Esophagus squamous epithelium (tissue), 5 donors: Measurements from ENCODE around the gene ZBTB33. TPM values are rescaled to one million over a fixed set of nuclear protein-coding genes. Genes with fewer than 3 reads are reported as not detected.

ENCODE experiments used
- DNase-seq: peaks from one replicate; lab custom pipeline; 2025; lab: John Stamatoyannopoulos, UW
- H3K27ac ChIP-seq, 4 donors: fragments of 200-600 bp; sonication (generic); one replicate each; pipeline ENCODE4 v1.5.1; 2016 to 2019; ENCODE audit warnings: mild to moderate bottlenecking in 1 of 4
- H3K27me3 ChIP-seq, 4 donors: fragments of 200-600 bp; sonication (generic); 1 replicate in 3 of 4; 2 replicates in 1 of 4; pipeline versions ENCODE4 v1.5.1 to v1.6.0; 2017 to 2021; ENCODE audit warnings: antibody characterized with exemption in 1 of 4
- H3K36me3 ChIP-seq, 3 donors: fragments of 200-600 bp; sonication (generic); one replicate each; pipeline ENCODE4 v1.5.1; 2016 to 2019
- H3K4me1 ChIP-seq, 3 donors: fragments of 200-600 bp; sonication (generic); one replicate each; pipeline ENCODE4 v1.5.1; 2017 to 2019
- H3K4me3 ChIP-seq, 4 donors: fragments of 200-600 bp; sonication (generic); 1 replicate in 3 of 4; 2 replicates in 1 of 4; pipeline ENCODE4 v1.5.1; 2016 to 2019; ENCODE audit warnings: mild to moderate bottlenecking in 2 of 4, moderate library complexity in 1 of 4
- H3K9me3 ChIP-seq, 3 donors: fragments of 200-600 bp; sonication (generic); one replicate each; pipeline ENCODE4 v1.5.1; 2016 to 2019
- CTCF ChIP-seq, 6 experiments: fragments of 450-650 bp in 4 of 6; fragments of 200-600 bp in 2 of 6; sonication (generic) in 2 of 6; IDR thresholded peaks; one replicate each; pipeline ENCODE4 v1.5.1; 2016 to 2019; ENCODE audit warnings: antibody characterized with exemption in 6 of 6, mild to moderate bottlenecking in 4 of 6, moderate library complexity in 4 of 6
- POLR2A ChIP-seq, 4 donors: fragments of 450-650 bp; IDR thresholded peaks; one replicate each; pipeline ENCODE4 v1.6.1; 2017; ENCODE audit warnings: antibody characterized with exemption in 4 of 4, mild to moderate bottlenecking in 4 of 4, moderate library complexity in 3 of 4
- WGBS, 2 donors: methylation state at CpG; one replicate each; pipeline ENCODE4 v1.1.5; 2018; 5-methylcytosine and 5-hydroxymethylcytosine counted together
- intact Hi-C: fragments of 100-400 bp; cut with DNase I; formaldehyde crosslinking; loops from one replicate; pipeline ENCODE4 v1.15.0; 2022
- total RNA-seq, 4 donors: library from RNA; depleted of rRNA; stranded (reverse); fragments of >200 nt; gene quantifications; one replicate each; pipeline ENCODE4 v1.1.0, GENCODE V29; 2016
- donor health status: DM: yes; HTN: yes; CAD: no.

The ZBTB33 gene
- total RNA-seq, 4 donors from 2014 or later = 10.8 to 19.5 (median 15.6) TPM

DNA sequence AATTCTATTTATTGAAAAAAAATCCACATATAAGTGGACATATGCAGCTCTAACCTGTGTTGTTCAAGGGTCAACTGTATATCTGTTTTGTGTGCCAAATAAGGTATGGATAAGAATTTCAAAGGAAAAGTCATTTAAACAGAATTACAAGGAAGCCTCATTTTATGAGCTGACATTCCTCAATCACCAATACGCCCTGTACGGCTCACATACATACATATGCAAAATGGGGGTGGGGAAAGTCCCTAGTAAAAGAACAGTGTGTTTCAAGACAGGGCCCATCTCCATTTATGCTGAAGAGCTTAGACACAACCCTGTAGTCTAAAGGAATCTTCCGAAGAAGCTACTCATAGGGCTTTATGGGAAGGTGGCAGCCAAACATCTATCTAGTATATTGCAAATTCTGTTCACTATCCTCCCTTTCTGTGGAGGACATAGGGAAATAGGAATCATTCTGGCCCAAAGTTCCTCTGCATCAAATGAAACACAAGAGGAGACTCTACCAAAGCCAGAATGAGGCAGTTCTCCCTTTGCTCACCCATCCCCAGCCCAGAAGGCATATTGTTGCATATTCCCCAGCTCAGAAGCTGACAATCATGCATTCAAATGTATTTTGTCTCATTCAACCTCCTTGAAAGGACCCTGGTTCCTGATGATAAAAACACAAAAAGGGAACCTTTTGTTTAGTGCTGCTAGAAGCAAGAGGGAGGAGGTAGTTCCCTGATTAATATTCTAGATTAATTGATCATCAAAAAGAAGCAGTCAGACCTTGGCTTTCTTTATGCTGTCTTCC is 13.7 kb upstream of the ZBTB33 start:
- TF ChIP-seq POLR2A (IDR thresholded peaks at IDR 0.05) (no peak), CTCF (IDR thresholded peaks at IDR 0.05) (no peak)
- no peaks in the 10 kb centered on the region for H3K27me3 ChIP-seq
- 88 to 92% methylated on average over 2 to 3 of the region's 3 CpGs for WGBS, 2 donors
- no peaks in the 10 kb centered on the region for H3K9me3 ChIP-seq
- no peak overlapping the region for H3K27ac ChIP-seq
- H3K4me1 ChIP-seq = no peaks in the 10 kb centered on the region
- intact Hi-C loops = no loop called here
- DNase-seq = no peak
- H3K4me3 ChIP-seq = no peak overlapping the region
- peaks cover 0 to 23% (median 0%) of the 10 kb centered on the region in 3 donors for H3K36me3 ChIP-seq

GRCh38 chrX:120238933-120239332 is 11.7 kb upstream of the ZBTB33 start:
- no peaks in the 10 kb centered on the region for H3K9me3 ChIP-seq
- peaks cover 0 to 23% (median 0%) of the 10 kb centered on the region in 3 donors for H3K36me3 ChIP-seq
- no peak overlapping the region for H3K27ac ChIP-seq
- DNase-seq = no peak
- no peak for TF ChIP-seq CTCF (IDR thresholded peaks at IDR 0.05)
- TF ChIP-seq POLR2A (IDR thresholded peaks at IDR 0.05) = no peak
- WGBS, 2 donors = 74 to 78% methylated on average over 4 of the region's 4 CpGs
- H3K4me1 ChIP-seq = peaks cover 0 to 13% (median 0%) of the 10 kb centered on the region in 3 donors
- intact Hi-C loops = no loop called here
- no peak overlapping the region for H3K4me3 ChIP-seq
- H3K27me3 ChIP-seq = no peaks in the 10 kb centered on the region

DNA sequence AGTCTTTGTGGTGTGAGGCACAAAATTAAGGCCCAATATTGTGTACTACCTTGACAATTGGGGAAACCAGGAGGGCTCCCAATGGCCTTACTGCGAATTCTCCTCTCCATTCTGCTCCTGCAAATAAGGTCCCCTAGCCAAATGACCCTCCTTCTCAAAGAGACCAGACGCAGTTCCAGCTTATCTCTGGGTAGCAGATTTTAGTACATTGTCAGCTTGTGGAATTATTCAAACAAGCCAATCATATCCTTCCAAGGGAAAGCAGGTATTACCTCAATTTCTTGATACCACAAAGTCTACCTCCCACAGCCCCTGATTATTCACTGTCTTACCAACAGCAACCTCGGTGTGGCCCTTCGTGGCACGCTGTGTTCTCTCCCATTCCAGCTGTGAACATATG is 7.8 kb upstream of the ZBTB33 start:
- Histone ChIP-seq H3K27me3 (no peaks in the 10 kb centered on the region), H3K36me3 (peaks cover 0 to 19% (median 0%) of the 10 kb centered on the region in 3 donors), H3K9me3 (no peaks in the 10 kb centered on the region), H3K27ac (no peak overlapping the region), H3K4me3 (no peak overlapping the region), H3K4me1 (peaks cover 0 to 16% (median 0%) of the 10 kb centered on the region in 3 donors)
- 71 to 81% methylated on average over 5 of the region's 5 CpGs for WGBS, 2 donors
- TF ChIP-seq POLR2A (IDR thresholded peaks at IDR 0.05) = no peak
- no peak for TF ChIP-seq CTCF (IDR thresholded peaks at IDR 0.05)
- DNase-seq = no peak
- intact Hi-C loops = no loop called here

- TF ChIP-seq CTCF (IDR thresholded peaks at IDR 0.05) = no peak
- TF ChIP-seq POLR2A (IDR thresholded peaks at IDR 0.05) = no peak
- H3K4me1 ChIP-seq = peaks cover 0 to 16% (median 0%) of the 10 kb centered on the region in 3 donors
- no peaks in the 10 kb centered on the region for H3K27me3 ChIP-seq
- H3K27ac ChIP-seq = peak overlapping the region; percentile 77 to 93 (median 88)
- peak overlapping the region; percentile 54 to 77 (median 68) for H3K4me3 ChIP-seq
- intact Hi-C loops = no loop called here
- DNase-seq = no peak
- WGBS, 2 donors = 1 to 36% methylated on average over 16 of the region's 16 CpGs
- H3K36me3 ChIP-seq = peaks cover 0 to 7% (median 0%) of the 10 kb centered on the region in 3 donors
- no peaks in the 10 kb centered on the region for H3K9me3 ChIP-seq
These were observed 6.2 kb upstream of the ZBTB33 start for GRCh38 chrX:120244395-120244734.

- Histone ChIP-seq H3K9me3 (no peaks in the 10 kb centered on the region), H3K4me3 (peak overlapping the region; percentile 54 to 77 (median 68)), H3K27ac (peak overlapping the region; percentile 77 to 93 (median 88)), H3K27me3 (no peaks in the 10 kb centered on the region), H3K4me1 (peaks cover 0 to 16% (median 0%) of the 10 kb centered on the region in 3 donors), H3K36me3 (peaks cover 0 to 1% (median 0%) of the 10 kb centered on the region in 3 donors)
- TF ChIP-seq CTCF (IDR thresholded peaks at IDR 0.05) (peak in 1 of 6 experiments; percentile 27), POLR2A (IDR thresholded peaks at IDR 0.05) (peak in 1 of 4 donors; percentile 6)
- peak; percentile 4 for DNase-seq
- WGBS, 2 donors = 7 to 39% methylated on average over 6 to 25 of the region's 43 CpGs
- intact Hi-C loops = no loop called here
These were observed 5.7 kb upstream of the ZBTB33 start for GRCh38 chrX:120244735-120245498.
